ENCODE data around the gene QPCTL.
"Not testable (repeated sequence)": the region's sequence is repeated elsewhere in the genome, so short reads cannot be mapped to it uniquely, and the experiment has no call there.

The QPCTL gene

GRCh38 chr19:45676851-45677263 is 15.6 kb upstream of the QPCTL start:
- peak in 1 of 2 experiments; percentile 22 for DNase-seq (ENCODE audit: low read depth in 2 of 2)

- DNase-seq (ENCODE audit: low read depth in 2 of 2) = peak; percentile 63 to 86
Measured at GRCh38 chr19:45677351-45678230, 14.9 kb upstream of the QPCTL start.

- DNase-seq (ENCODE audit: low read depth in 2 of 2) = peak; percentile 71 to 79
Measured at GRCh38 chr19:45681391-45682015, 11.0 kb upstream of the QPCTL start.

GRCh38 chr19:45682117-45682516 is 10.3 kb upstream of the QPCTL start:
- no peak for DNase-seq (ENCODE audit: low read depth in 2 of 2)

GRCh38 chr19:45682908-45683307 is 9.6 kb upstream of the QPCTL start:
- DNase-seq (ENCODE audit: low read depth in 2 of 2) = no peak

- DNase-seq (ENCODE audit: low read depth in 2 of 2) = not testable (repeated sequence)
Measured at GRCh38 chr19:45685045-45685444, 7.4 kb upstream of the QPCTL start.

GRCh38 chr19:45687599-45687998 is 4.9 kb upstream of the QPCTL start:
- no peak for DNase-seq (ENCODE audit: low read depth in 2 of 2)

GRCh38 chr19:45691516-45692186 is 815 bp upstream of the QPCTL start, which contains the start of gene SNRPD2:
SNRPD2 (minus strand) TSS chr19:45691953; CDS start chr19:45691888, 65 bp downstream.
- DNase-seq (ENCODE audit: low read depth in 2 of 2) = peak; percentile 87 to 88

- DNase-seq (ENCODE audit: low read depth in 2 of 2) = peak; percentile 56 to 82
Measured at GRCh38 chr19:45693106-45693788, 781 bp downstream of the QPCTL start.

GRCh38 chr19:45701676-45702075 is 9.2 kb downstream of the QPCTL start:
- DNase-seq (ENCODE audit: low read depth in 2 of 2) = no peak

GRCh38 chr19:45705115-45705514 is 12.6 kb downstream of the QPCTL start:
- DNase-seq (ENCODE audit: low read depth in 2 of 2) = no peak

GRCh38 chr19:45705710-45706415 is 13.4 kb downstream of the QPCTL start:
- no peak for DNase-seq (ENCODE audit: low read depth in 2 of 2)

GRCh38 chr19:45710356-45711130 is 18.1 kb downstream of the QPCTL start:
- DNase-seq (ENCODE audit: low read depth in 2 of 2) = no peak

GRCh38 chr19:45711851-45712698 is 19.6 kb downstream of the QPCTL start:
- no peak for DNase-seq (ENCODE audit: low read depth in 2 of 2)

GRCh38 chr19:45712699-45713067 is 20.2 kb downstream of the QPCTL start:
- DNase-seq (ENCODE audit: low read depth in 2 of 2) = no peak

GRCh38 chr19:45713141-45713540 is 20.7 kb downstream of the QPCTL start:
- DNase-seq (ENCODE audit: low read depth in 2 of 2) = no peak

GRCh38 chr19:45715139-45715538 is 22.7 kb downstream of the QPCTL start:
- DNase-seq (ENCODE audit: low read depth in 2 of 2) = no peak

GRCh38 chr19:45716359-45717130 is 24.1 kb downstream of the QPCTL start:
- no peak for DNase-seq (ENCODE audit: low read depth in 2 of 2)

All from stimulated activated CD4-positive, alpha-beta T cell treated with anti-CD3 and anti-CD28 coated beads, Interleukin-12 subunit alpha, Interleukin-12 subunit beta, amount 100 ng/mL, for 24 hours (primary cell).